ENCODE measurements around the gene C3AR1.
A peak's percentile ranks its signal among the peaks of the same experiment; 100 is the strongest.
"Not testable (repeated sequence)": the region's sequence is repeated elsewhere in the genome, so short reads cannot be mapped to it uniquely, and the experiment has no call there.

C3AR1 gene

GRCh38 chr12:8028267-8028666 is 37.9 kb downstream of the C3AR1 start:
- no peak for DNase-seq (ENCODE audit: low spot score)

- no peak for DNase-seq (ENCODE audit: low spot score)
Observed at GRCh38 chr12:8027856-8028255, 38.3 kb downstream of the C3AR1 start.

DNA sequence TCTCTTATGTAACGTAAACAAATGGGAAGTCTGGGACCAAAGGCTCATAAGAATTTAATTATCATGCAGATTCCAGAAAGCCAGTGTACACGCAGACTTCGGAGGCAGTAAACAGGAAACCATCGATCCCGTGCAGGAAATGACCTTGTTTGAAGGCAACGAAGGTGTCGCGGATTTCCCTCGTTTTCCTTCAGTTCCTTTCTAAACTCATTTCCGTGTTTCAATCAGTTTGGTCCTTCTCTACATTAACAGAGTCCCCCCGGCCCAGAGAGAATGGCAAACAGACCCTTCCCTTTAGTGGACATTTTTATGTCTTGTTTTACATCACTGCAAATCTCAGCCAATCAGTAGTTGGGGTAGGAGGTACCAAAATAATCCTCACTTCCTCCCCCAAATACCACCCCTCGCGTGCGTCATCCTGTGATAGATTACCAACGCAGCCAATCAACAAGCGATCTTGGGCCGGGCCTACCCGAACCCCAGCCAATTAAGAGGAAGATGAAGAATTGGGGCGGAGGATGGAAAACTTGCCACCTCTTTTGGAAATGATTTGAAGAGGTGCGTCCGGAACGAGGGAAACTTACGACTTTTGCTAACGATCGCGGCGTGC is 39.8 kb downstream of the C3AR1 start:
- peak; percentile 100 for DNase-seq (ENCODE audit: low spot score)

GRCh38 chr12:8018666-8019581 is 47.2 kb downstream of the C3AR1 start:
- no peak for DNase-seq (ENCODE audit: low spot score)

DNA sequence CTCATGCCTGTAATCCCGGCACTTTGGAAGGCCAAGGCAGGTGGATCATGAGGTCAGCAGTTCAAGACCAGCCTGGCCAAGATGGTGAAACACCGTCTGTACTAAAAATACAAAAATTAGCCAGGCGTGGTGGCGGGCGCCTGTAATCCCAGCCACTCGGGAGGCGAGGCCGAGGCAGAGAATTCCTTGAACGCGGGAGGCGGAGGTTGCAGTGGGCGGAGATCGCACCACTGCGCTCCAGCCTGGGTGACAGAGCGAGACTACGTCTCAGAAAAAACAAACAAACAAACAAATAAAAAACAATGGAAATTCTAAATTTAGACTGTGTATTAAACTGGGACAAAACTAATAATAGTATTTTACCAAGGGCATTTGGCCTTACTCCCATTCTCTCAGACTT is 47.9 kb downstream of the C3AR1 start:
- not testable (repeated sequence) for DNase-seq (ENCODE audit: low spot score)

DNA sequence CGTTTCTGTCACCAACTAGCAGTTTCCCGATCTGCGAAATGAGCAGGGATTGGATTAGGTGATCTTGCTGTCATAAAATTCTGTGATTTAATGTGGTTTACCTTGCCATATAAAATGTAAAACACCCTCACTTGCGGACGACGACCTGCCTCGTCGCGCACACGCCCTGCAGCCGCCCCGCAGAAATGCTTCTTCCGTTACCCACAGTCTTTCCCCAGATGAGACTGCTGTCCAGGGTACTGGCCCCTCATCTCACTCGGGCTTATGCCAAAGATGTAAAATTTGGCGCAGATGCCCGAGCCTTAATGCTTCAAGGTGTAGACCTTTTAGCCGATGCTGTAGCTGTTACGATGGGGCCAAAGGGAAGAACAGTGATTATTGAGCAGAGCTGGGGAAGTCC is 51.3 kb downstream of the C3AR1 start:
- no peak for DNase-seq (ENCODE audit: low spot score)

DNA sequence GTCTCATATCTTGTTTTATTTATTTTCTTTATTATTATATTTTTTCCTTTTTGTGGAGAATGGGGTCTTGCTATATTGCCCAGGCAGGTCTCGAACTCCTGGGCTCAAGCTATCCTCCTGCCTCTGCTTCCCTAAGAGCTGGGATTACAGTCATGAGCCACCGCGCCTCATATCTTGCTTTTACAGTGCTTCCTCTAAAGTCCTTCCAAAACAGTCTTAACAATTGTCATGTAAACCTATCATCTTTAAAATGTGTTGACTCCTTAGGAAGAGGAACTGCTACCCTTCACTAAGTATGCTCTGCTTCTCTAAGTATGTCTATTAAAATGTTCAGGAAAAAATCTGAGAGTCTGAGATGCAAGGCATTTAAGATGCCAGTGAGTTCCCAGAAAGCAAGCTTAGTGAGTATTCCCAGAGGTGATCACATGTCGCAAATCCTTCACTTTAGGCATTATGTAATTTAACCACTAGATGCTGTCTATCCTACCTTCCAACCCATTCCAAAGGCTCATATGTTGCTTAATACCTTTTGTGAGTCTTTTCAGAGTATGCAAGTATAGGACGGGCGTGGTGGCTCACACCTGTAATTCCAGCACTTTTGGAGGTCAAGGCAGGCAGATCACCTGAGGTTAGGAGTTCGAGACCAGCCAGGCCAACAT is 53.4 kb downstream of the C3AR1 start:
- no peak for DNase-seq (ENCODE audit: low spot score)

- no peak for DNase-seq (ENCODE audit: low spot score)
Observed at GRCh38 chr12:8011331-8011730, 54.8 kb downstream of the C3AR1 start.
